NCI-H1092 (cell line): ENCODE measurements around the gene TMEM18.

ENCODE experiments used
- DNase-seq: peaks from one replicate; lab custom pipeline; 2025; lab: John Stamatoyannopoulos, UW

The TMEM18 gene

GRCh38 chr2:651951-652373 is 25.2 kb downstream of the TMEM18 start:
- no peak for DNase-seq

- DNase-seq = no peak
These were observed 26.6 kb downstream of the TMEM18 start for GRCh38 chr2:650343-651310.

GRCh38 chr2:649426-650342 is 27.5 kb downstream of the TMEM18 start:
- DNase-seq = no peak

- DNase-seq = no peak
These were observed 28.5 kb downstream of the TMEM18 start for GRCh38 chr2:648476-649424.

GRCh38 chr2:647691-648231 is 29.4 kb downstream of the TMEM18 start:
- DNase-seq = no peak

- no peak for DNase-seq
These were observed 30.1 kb downstream of the TMEM18 start for GRCh38 chr2:647003-647560.

- no peak for DNase-seq
These were observed 32.3 kb downstream of the TMEM18 start for GRCh38 chr2:644871-645270.

- no peak for DNase-seq
These were observed 33.4 kb downstream of the TMEM18 start for GRCh38 chr2:643761-644160.

- no peak for DNase-seq
These were observed 33.9 kb downstream of the TMEM18 start for GRCh38 chr2:643334-643733.

- no peak for DNase-seq
These were observed 35.1 kb downstream of the TMEM18 start for GRCh38 chr2:641872-642815.

GRCh38 chr2:641164-641871 is 35.9 kb downstream of the TMEM18 start:
- DNase-seq = no peak

GRCh38 chr2:639703-640102 is 37.5 kb downstream of the TMEM18 start:
- DNase-seq = no peak

GRCh38 chr2:637804-638203 is 39.4 kb downstream of the TMEM18 start:
- DNase-seq = no peak

GRCh38 chr2:637406-637776 is 39.8 kb downstream of the TMEM18 start:
- DNase-seq = no peak

GRCh38 chr2:636641-637405 is 40.4 kb downstream of the TMEM18 start:
- DNase-seq = peak; percentile 15

- DNase-seq = no peak
These were observed 41.3 kb downstream of the TMEM18 start for GRCh38 chr2:635687-636621.
